22Rv1 (cell line): ENCODE results near the gene RAI2.

ENCODE experiments used
- H3K27ac ChIP-seq: fragments of 450-650 bp; 2 replicates; pipeline ENCODE4 v1.5.1; 2017
- ZFX ChIP-seq: fragments of 450-650 bp; IDR thresholded peaks from 2 replicates; pipeline ENCODE4 v1.6.1; 2017; ENCODE audit warnings: antibody characterized with exemption, borderline replicate concordance
- TF ChIP-seq, protein P1 (sequence below): fragments of 450-650 bp; IDR thresholded peaks from 2 replicates; pipeline ENCODE4 v1.5.1; 2017; ENCODE audit warnings: mild to moderate bottlenecking

Gene RAI2

DNA sequence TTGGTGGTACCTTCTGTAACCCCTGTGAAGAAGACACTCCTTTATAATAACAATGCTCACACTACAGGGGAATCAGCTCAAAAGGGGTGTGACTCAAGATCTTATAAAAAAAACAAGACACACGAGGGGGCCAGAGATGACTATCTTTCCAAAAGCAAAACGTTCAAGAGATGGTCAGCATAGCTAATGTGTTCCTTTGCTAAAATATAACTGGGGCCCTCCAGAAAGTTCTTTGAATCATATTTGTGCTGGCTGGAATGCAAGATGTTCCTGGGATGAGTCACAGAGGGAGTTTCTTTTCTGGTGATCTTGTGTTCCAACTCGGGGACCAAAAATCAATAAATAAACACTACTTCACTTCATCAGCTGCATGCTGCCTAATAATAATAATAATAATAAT lies 46.5 kb downstream of the RAI2 start:
- no peak overlapping the region for H3K27ac ChIP-seq
- no peak for TF ChIP-seq ZFX
- TF ChIP-seq, protein P1, sequence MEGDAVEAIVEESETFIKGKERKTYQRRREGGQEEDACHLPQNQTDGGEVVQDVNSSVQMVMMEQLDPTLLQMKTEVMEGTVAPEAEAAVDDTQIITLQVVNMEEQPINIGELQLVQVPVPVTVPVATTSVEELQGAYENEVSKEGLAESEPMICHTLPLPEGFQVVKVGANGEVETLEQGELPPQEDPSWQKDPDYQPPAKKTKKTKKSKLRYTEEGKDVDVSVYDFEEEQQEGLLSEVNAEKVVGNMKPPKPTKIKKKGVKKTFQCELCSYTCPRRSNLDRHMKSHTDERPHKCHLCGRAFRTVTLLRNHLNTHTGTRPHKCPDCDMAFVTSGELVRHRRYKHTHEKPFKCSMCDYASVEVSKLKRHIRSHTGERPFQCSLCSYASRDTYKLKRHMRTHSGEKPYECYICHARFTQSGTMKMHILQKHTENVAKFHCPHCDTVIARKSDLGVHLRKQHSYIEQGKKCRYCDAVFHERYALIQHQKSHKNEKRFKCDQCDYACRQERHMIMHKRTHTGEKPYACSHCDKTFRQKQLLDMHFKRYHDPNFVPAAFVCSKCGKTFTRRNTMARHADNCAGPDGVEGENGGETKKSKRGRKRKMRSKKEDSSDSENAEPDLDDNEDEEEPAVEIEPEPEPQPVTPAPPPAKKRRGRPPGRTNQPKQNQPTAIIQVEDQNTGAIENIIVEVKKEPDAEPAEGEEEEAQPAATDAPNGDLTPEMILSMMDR, result no peak

DNA sequence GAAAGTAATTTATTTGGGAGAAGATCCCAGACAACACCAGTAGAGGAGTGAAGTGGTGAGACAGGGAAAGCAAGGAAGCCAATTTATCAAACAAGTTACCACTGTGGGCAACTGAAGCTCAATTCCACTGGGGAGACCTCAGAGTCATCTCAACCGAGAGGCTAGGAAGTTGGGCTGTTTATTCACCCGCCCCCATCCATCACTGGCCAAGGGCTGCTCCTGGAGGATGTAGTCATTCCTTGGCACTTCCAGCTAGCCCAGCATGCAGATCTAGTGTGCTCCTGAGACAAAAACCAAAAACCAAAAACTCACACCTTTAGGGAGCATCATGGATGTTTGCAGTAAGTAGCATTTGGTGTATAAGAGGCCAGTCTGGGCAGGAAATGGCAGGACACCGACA lies 47.0 kb downstream of the RAI2 start:
- H3K27ac ChIP-seq, result no peak overlapping the region
- TF ChIP-seq, protein P1, result no peak
- TF ChIP-seq ZFX, result no peak

DNA sequence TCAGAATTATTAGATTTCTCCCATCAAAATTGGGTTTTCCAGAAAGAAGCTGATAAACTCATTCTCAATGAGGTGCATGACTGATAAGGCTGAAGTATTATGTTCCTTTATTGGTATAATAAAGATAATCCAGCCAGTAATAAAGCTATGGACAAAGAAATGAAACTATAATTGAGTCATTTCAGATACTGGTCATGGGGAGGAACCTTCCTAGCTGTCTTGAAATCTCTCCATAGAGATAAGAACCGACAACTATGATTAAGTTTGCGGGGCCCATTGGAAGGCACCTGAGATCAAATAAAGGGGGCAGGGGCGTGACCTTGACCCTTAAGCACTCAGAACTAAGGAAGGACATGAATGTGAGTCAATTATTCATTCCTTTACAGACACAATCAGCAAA lies 47.8 kb downstream of the RAI2 start:
- TF ChIP-seq, protein P1, result no peak
- no peak for TF ChIP-seq ZFX
- H3K27ac ChIP-seq, result no peak overlapping the region

DNA sequence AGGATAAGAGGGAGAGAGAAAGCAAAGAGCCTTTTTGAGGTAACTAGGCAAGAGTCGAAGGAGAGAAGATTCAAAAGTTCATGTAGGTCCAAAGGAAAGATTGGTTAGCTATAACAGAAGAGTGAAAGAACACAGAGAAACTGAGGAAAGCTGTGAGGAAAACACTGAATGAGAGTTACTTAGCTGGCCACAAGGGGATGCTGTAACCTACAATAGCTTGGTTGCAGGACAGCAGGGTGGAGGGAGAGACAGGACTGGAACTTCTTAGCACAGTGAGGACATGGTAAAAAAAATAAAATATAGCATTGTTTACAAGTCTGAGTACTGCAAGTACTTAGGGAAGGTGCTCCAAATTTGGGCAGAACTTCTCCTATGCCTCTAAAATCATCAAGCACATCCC lies 48.3 kb downstream of the RAI2 start:
- H3K27ac ChIP-seq, result no peak overlapping the region
- TF ChIP-seq, protein P1, result peak; percentile 48
- no peak for TF ChIP-seq ZFX

DNA sequence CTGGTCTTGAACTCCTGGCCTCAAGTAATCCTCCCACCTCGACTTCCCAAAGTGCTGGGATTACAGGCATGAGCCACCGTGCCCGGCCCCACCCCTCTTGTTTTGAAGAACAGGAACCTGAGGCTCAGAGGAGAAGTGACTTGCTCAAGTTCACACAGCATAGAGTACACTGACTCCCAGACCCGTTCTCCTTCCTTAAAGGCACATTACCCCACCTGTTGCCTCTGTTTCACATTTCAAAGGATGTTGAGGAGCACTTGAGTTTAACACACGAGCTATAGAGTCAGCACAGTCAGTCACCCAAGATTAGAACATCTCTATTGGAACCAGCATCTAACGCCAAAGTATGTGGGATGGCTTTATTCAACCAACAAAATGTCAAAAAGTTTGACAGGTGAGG lies 51.1 kb downstream of the RAI2 start:
- no peak overlapping the region for H3K27ac ChIP-seq
- TF ChIP-seq ZFX, result no peak
- TF ChIP-seq, protein P1, result no peak

DNA sequence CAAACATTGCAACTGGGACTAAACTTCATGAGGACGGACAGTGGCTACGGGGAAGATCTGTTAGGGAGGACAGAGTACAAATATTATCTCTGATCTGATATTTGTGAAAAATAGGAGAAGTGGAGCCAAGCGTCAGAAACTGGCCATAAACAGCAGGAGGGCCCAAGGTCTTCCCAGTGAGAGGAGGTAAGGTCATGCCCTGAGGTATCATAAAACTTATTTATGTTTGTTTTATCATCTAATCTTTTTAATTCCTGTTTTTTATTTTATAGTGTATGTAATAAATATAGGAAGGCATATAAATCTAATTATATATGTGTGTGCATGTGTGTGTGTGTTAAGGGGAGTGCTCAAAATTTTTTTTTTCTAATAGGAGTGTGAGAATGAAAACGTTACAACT lies 51.8 kb downstream of the RAI2 start:
- H3K27ac ChIP-seq, result no peak overlapping the region
- TF ChIP-seq, protein P1, result no peak
- TF ChIP-seq ZFX, result no peak

DNA sequence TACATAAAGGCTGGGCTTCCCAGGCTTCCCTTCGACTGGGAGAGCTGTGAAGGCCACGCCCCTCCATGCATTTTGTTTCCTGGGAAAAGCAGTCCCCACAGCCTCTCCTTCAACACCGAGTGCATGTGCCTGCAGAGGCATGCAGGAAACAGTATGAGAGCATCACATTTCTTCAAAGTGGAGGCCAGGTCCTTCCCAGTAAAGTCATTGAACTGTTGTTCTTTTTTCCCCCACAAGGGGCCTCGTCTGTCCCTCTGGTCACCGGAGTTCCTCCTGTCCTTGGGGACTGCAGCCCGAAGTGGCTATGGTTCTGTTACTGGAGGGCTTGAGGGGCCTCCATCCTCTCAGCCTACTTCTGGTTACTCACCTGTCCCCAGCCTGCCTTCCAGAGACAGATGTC lies 56.0 kb downstream of the RAI2 start:
- H3K27ac ChIP-seq, result no peak overlapping the region
- TF ChIP-seq, protein P1, result peak; percentile 32
- no peak for TF ChIP-seq ZFX
